HG02763 (cell line): Measurements from ENCODE around the gene MS4A6E.
A peak's percentile ranks its signal among the peaks of the same experiment; 100 is the strongest.

Experiments used
- ATAC-seq: cut with Tn5 transposase; IDR thresholded peaks from one replicate; pipeline ENCODE4 v1.9.1; 2021; ENCODE audit warnings: mild to moderate bottlenecking, moderate library complexity; ENCODE audit not compliant: unreplicated experiment

MS4A6E gene

GRCh38 chr11:60371854-60372253 lies 44.8 kb downstream of the MS4A6E start:
- no peak for ATAC-seq

GRCh38 chr11:60372767-60373166 lies 45.7 kb downstream of the MS4A6E start:
- ATAC-seq: no peak

GRCh38 chr11:60375316-60375715 lies 48.3 kb downstream of the MS4A6E start:
- no peak for ATAC-seq

GRCh38 chr11:60376601-60377000 lies 49.5 kb downstream of the MS4A6E start:
- no peak for ATAC-seq

- no peak for ATAC-seq
Observed at GRCh38 chr11:60377401-60378136, 50.5 kb downstream of the MS4A6E start.

- ATAC-seq: peak; percentile 81
Observed at GRCh38 chr11:60378354-60378753, 51.3 kb downstream of the MS4A6E start, which contains the start of gene MS4A7. MS4A7 (plus strand) TSS chr11:60378532; CDS start chr11:60383142, 4,610 bp downstream.

GRCh38 chr11:60389279-60389910 lies 62.3 kb downstream of the MS4A6E start:
- ATAC-seq: peak; percentile 85

- no peak for ATAC-seq
Observed at GRCh38 chr11:60390419-60390818, 63.4 kb downstream of the MS4A6E start.
